GM23248 (cell line): Measurements from ENCODE around the gene OR2V2. TPM values are rescaled to one million over a fixed set of nuclear protein-coding genes. Genes with fewer than 3 reads are reported as not detected.

Experiments used
- DNase-seq: peaks from one replicate; pipeline ENCODE4 v3.0.0-alpha.2; 2015
- H2AFZ ChIP-seq: fragments of 200-600 bp; sonication (generic); 2 replicates; pipeline ENCODE4 v1.6.1; 2016; ENCODE audit warnings: antibody characterized with exemption
- H3F3A ChIP-seq: fragments of 200-600 bp; sonication (generic); 2 replicates; pipeline ENCODE4 v1.6.1; 2016; ENCODE audit warnings: mild to moderate bottlenecking, antibody characterized with exemption, mixed run types; ENCODE audit not compliant: insufficient read depth
- H3K27ac ChIP-seq: fragments of 200-600 bp; sonication (generic); 2 replicates; pipeline ENCODE4 v1.5.1; 2016; ENCODE audit warnings: mild to moderate bottlenecking
- H3K27me3 ChIP-seq: fragments of 200-600 bp; sonication (generic); replicated peaks from 2 replicates; pipeline ENCODE4 v1.6.1; 2016; ENCODE audit warnings: mild to moderate bottlenecking; ENCODE audit not compliant: insufficient read depth
- H3K36me3 ChIP-seq: fragments of 200-600 bp; sonication (generic); 2 replicates; pipeline ENCODE4 v1.6.1; 2016; ENCODE audit warnings: low read depth, mild to moderate bottlenecking
- H3K4me1 ChIP-seq: fragments of 200-600 bp; sonication (generic); 2 replicates; pipeline ENCODE4 v1.6.1; 2016; ENCODE audit warnings: mild to moderate bottlenecking; ENCODE audit not compliant: insufficient read depth
- H3K4me2 ChIP-seq: fragments of 200-600 bp; sonication (generic); one replicate; pipeline ENCODE4 v1.6.1; 2016; ENCODE audit warnings: mild to moderate bottlenecking; ENCODE audit not compliant: unreplicated experiment
- H3K4me3 ChIP-seq: fragments of 200-600 bp; sonication (generic); 2 replicates; pipeline ENCODE4 v1.5.1; 2016; ENCODE audit warnings: mild to moderate bottlenecking
- H3K79me2 ChIP-seq: fragments of 200-600 bp; sonication (generic); 2 replicates; pipeline ENCODE4 v1.6.1; 2016; ENCODE audit warnings: mild to moderate bottlenecking; ENCODE audit not compliant: insufficient read depth
- H3K9ac ChIP-seq: fragments of 200-600 bp; sonication (generic); 2 replicates; pipeline ENCODE4 v1.6.1; 2016; ENCODE audit warnings: mild to moderate bottlenecking
- H3K9me2 ChIP-seq: fragments of 200-600 bp; sonication (generic); 2 replicates; pipeline ENCODE4 v1.6.1; 2016; ENCODE audit warnings: mixed run types, mild to moderate bottlenecking, moderate library complexity; ENCODE audit not compliant: insufficient read depth
- H3K9me3 ChIP-seq: fragments of 200-600 bp; sonication (generic); one replicate; pipeline ENCODE4 v1.6.1; 2017; ENCODE audit warnings: low read depth
- H4K20me1 ChIP-seq: fragments of 200-600 bp; sonication (generic); 2 replicates; pipeline ENCODE4 v1.6.0; 2016; ENCODE audit not compliant: insufficient read depth
- EZH2 ChIP-seq: fragments of 200-600 bp; sonication (generic); IDR thresholded peaks from 2 replicates; pipeline ENCODE4 v1.6.1; 2018; ENCODE audit warnings: antibody characterized with exemption, mild to moderate bottlenecking; ENCODE audit not compliant: insufficient read depth, poor library complexity, severe bottlenecking
- EZH2phosphoT487 ChIP-seq: fragments of 200-600 bp; sonication (generic); IDR thresholded peaks from 2 replicates; pipeline ENCODE4 v1.6.1; 2018; ENCODE audit warnings: antibody characterized with exemption, moderate library complexity, mild to moderate bottlenecking, low read depth; ENCODE audit not compliant: insufficient read depth
- WGBS, 2 experiments: methylation state at CpG; one replicate each; pipeline ENCODE4 v1.1.6; 2015 to 2017; ENCODE audit warnings: low lambda C conversion rate in 2 of 2, low coverage in 1 of 2; ENCODE audit errors: missing lambda C conversion rate in 2 of 2; 5-methylcytosine and 5-hydroxymethylcytosine counted together
- in situ Hi-C: fragments of 300-500 bp; cut with MboI; formaldehyde crosslinking; loops from 2 replicates; pipeline ENCODE4 v1.15.0; 2020
- polyA plus RNA-seq: library from polyadenylated mRNA; unstranded; fragments of >200 nt; fragmentation: Nextera tagmentation; extraction: Ambion mirVana; gene quantifications from 2 replicates; pipeline ENCODE4 v1.2.1, GENCODE V29; 2016
- total RNA-seq: library from RNA; depleted of rRNA; stranded (reverse); fragments of >200 nt; shearing (Covaris generic); gene quantifications from 2 replicates; pipeline ENCODE4 v1.2.3, GENCODE V29; 2014

The OR2V2 gene
- total and polyA plus RNA-seq, 2 experiments from 2014 or later: not detected

GRCh38 chr5:181195249-181195761, 47.9 kb downstream of the OR2V2 start:
- TF ChIP-seq EZH2: no peak
- TF ChIP-seq EZH2phosphoT487: no peak
- no peak for DNase-seq
- Histone ChIP-seq H3K9me2 (no peaks in the 10 kb centered on the region), H3K9me3 (no peaks in the 10 kb centered on the region), H3K36me3 (no peaks in the 10 kb centered on the region), H3K9ac (no peak overlapping the region), H2AFZ (no peak overlapping the region), H3F3A (no peaks in the 10 kb centered on the region), H3K4me3 (no peak overlapping the region), H3K27ac (no peak overlapping the region), H4K20me1 (no peaks in the 10 kb centered on the region), H3K4me1 (no peaks in the 10 kb centered on the region), H3K79me2 (no peaks in the 10 kb centered on the region), H3K4me2 (no peak overlapping the region), H3K27me3 (no peaks in the 10 kb centered on the region)
- WGBS, 2 experiments: 85 to 92% methylated on average over 14 to 45 of the region's 45 CpGs
- in situ Hi-C loops: no loop called here

GRCh38 chr5:181197326-181197951, 50.1 kb downstream of the OR2V2 start:
- Histone ChIP-seq H3K9ac (no peak overlapping the region), H3K4me3 (no peak overlapping the region), H2AFZ (no peak overlapping the region), H3K4me1 (no peaks in the 10 kb centered on the region), H3K9me2 (no peaks in the 10 kb centered on the region), H3K27ac (no peak overlapping the region), H4K20me1 (no peaks in the 10 kb centered on the region), H3K27me3 (no peaks in the 10 kb centered on the region), H3K9me3 (no peaks in the 10 kb centered on the region), H3K36me3 (no peaks in the 10 kb centered on the region), H3F3A (no peaks in the 10 kb centered on the region), H3K79me2 (no peaks in the 10 kb centered on the region), H3K4me2 (no peak overlapping the region)
- 63 to 76% methylated on average over 8 of the region's 8 CpGs for WGBS, 2 experiments
- no peak for TF ChIP-seq EZH2phosphoT487
- TF ChIP-seq EZH2: no peak
- in situ Hi-C loops: no loop called here
- DNase-seq: no peak

GRCh38 chr5:181198106-181198685, 50.8 kb downstream of the OR2V2 start:
- no peak for DNase-seq
- H2AFZ ChIP-seq: no peak overlapping the region

GRCh38 chr5:181198905-181199519, 51.6 kb downstream of the OR2V2 start:
- H3K4me2 ChIP-seq: no peak overlapping the region
- no peak overlapping the region for H3K4me3 ChIP-seq
- H3F3A ChIP-seq: no peaks in the 10 kb centered on the region
- no peaks in the 10 kb centered on the region for H3K36me3 ChIP-seq
- no peak overlapping the region for H3K9ac ChIP-seq
- H2AFZ ChIP-seq: no peak overlapping the region
- H3K9me2 ChIP-seq: no peaks in the 10 kb centered on the region
- H3K27me3 ChIP-seq: no peaks in the 10 kb centered on the region
- 66 to 72% methylated on average over 9 of the region's 9 CpGs for WGBS, 2 experiments
- no peak for TF ChIP-seq EZH2phosphoT487
- no peak for TF ChIP-seq EZH2
- H3K4me1 ChIP-seq: no peaks in the 10 kb centered on the region
- H3K9me3 ChIP-seq: no peaks in the 10 kb centered on the region
- in situ Hi-C loops: no loop called here
- H4K20me1 ChIP-seq: no peaks in the 10 kb centered on the region
- DNase-seq: no peak
- no peaks in the 10 kb centered on the region for H3K79me2 ChIP-seq
- no peak overlapping the region for H3K27ac ChIP-seq

More at GRCh38 chr5:181198106-181198685, 50.8 kb downstream of the OR2V2 start:
- Histone ChIP-seq H3K9ac (no peak overlapping the region), H4K20me1 (no peaks in the 10 kb centered on the region), H3K4me2 (no peak overlapping the region), H3K4me1 (no peaks in the 10 kb centered on the region), H3F3A (no peaks in the 10 kb centered on the region), H3K9me2 (no peaks in the 10 kb centered on the region), H3K9me3 (no peaks in the 10 kb centered on the region), H3K4me3 (no peak overlapping the region), H3K27me3 (no peaks in the 10 kb centered on the region), H3K36me3 (no peaks in the 10 kb centered on the region), H3K27ac (no peak overlapping the region), H3K79me2 (no peaks in the 10 kb centered on the region)
- 77 to 83% methylated on average over 10 to 12 of the region's 12 CpGs for WGBS, 2 experiments
- TF ChIP-seq EZH2phosphoT487 (no peak), EZH2 (no peak)
- in situ Hi-C loops: no loop called here
